GM19035 (cell line): ENCODE measurements around the gene GPR142.

Experiments
- ATAC-seq: cut with Tn5 transposase; IDR thresholded peaks from one replicate; pipeline ENCODE4 v1.9.1; 2021; ENCODE audit not compliant: unreplicated experiment

Gene GPR142

GRCh38 chr17:74417178-74418045 lies 50.1 kb downstream of the GPR142 start:
- ATAC-seq = no peak

- no peak for ATAC-seq
Measured at GRCh38 chr17:74419928-74420411, 52.7 kb downstream of the GPR142 start.
